Ovary (tissue), 3 donors: Measurements from ENCODE around the gene COX4I1.

Source experiments
- CTCF ChIP-seq, 3 donors: fragments of 450-650 bp in 2 of 3; fragments of 200-600 bp in 1 of 3; IDR thresholded peaks; one replicate each; pipeline versions ENCODE4 v1.5.1 to v1.8.0; 2016 to 2022; ENCODE audit warnings: antibody characterized with exemption in 3 of 3, mild to moderate bottlenecking in 1 of 3
- EP300 ChIP-seq: sonication (generic); formaldehyde crosslinking; IDR thresholded peaks from one replicate; pipeline ENCODE4 v1.6.1; 2017; ENCODE audit warnings: antibody characterized with exemption
- POLR2A ChIP-seq: fragments of 450-650 bp; IDR thresholded peaks from one replicate; pipeline ENCODE4 v1.6.1; 2017; ENCODE audit warnings: antibody characterized with exemption, mild to moderate bottlenecking, moderate library complexity
- donor health status: DM: no; HTN: no; CAD: no.

DNA sequence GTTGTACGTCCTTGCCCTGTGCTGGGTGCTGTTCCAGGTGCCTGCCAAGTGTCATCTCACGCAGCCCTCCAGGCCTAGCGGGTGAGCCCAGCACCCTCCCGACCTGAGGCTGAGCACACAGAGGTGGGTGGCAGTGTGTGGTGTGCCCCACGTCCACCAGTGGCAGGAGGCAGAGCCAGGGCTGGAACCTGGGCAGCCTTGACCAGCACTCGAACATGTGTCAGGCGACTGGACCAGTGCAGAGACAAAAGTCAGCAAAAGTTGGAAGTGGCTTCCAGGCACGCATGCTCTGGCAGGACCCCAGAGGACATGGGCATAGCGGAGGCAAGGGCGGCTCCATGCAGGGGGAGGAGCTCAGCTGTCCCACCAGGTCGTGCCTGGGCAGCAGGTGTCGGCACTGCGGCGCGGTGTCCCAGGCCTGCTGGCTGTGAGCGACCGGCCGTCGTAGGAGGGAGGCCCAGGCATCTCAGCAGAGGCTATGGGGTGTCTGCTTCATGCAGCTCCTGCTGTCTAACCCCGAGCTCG is 35.8 kb downstream of the COX4I1 start:
- TF ChIP-seq EP300 (no peak), CTCF (IDR thresholded peaks at IDR 0.05) (no peak), POLR2A (no peak)
